NCI-H1694 treated with DMSO at 0.1 percent for 48 hours (cell line): ENCODE data around the gene GORASP1.

Source experiments
- DNase-seq: peaks from one replicate; lab custom pipeline; 2025; lab: John Stamatoyannopoulos, UW

GORASP1 gene

DNA sequence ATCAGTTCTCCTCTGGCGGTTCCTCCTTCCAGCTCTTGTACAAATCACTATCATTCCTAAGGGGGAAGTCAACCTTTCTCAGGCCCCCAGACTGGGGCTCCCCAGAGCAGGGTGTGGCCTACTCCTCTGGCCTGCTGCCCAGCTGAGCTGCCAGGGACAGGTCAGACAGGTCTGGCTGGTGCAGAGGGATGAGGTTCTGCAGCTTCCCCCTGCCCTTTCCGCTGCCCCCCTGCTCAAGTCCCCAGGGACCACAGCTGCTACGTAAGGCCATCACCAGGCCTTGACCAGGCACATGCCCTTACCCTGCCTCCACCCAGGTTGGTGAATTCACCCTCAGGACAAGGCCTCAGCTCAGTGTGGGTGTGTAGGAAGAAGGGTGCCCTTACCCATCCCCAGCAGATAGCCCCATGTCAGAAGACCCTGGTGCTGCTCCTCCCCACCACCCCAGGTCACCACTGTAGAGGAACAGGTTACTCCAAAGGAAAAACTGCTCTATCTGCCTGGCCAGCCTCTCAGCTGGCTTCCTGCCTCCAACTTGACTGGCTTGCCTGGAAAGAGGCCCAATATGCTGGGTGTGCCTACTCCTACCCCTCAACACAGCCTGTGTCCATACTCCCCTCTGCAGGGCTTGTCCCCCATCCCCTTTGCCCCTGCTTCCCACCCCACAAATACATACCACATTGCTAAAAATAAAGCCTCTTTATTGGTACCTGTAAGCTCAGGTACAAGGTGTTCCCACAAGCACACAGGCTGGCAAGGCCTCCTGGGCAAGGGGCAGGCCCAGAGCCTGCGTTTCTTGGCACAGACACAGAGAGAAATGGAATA lies 34.0 kb upstream of the GORASP1 start:
- DNase-seq = no peak

DNA sequence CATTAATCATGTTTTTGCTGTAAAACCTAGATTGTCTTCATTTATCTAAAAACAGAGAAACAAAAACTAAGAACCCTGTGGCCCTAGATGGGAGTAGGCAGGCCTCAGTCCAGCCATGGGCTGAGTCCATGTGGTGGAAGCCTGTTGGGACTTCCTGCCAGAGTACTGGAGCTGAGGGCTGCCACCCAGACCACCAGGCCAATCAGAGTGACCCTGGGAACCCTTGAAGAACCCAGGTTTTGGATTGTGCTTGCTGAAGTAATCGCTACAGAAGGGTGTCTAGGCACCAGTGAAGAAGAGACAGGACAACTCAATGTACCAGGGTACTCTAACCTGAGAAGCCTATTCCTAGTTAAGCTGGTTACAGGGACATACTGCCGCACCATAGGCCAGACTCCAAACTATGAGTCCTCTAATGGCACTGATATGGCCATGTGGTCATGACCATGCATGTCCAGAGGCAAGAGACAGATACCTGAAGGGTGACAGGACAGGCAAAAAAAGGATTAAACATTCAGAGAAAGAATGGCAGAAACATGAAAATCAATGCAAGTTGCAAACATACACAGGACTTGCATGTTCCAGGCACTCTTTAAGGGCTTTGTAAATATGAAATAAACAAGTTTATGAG lies 33.0 kb upstream of the GORASP1 start:
- DNase-seq = no peak

DNA sequence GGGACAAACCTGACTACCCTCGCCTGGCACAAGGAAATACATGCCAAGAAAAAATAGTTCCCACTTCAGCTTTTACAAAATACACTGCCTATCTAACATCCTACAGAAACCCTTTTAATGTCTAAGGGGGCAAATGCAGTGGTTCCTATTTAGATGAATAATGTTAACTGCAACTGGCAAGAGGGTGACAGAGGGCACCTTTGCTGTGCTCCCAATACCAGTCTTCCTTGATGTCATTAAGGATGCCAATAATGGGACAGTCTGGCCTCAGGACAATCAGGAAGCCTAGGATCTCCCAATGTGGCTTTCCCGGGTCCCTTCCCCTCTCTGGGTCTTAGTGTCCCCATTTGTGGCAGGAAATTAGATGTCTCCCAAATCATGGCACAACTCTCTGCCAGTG lies 32.0 kb upstream of the GORASP1 start:
- DNase-seq = no peak

DNA sequence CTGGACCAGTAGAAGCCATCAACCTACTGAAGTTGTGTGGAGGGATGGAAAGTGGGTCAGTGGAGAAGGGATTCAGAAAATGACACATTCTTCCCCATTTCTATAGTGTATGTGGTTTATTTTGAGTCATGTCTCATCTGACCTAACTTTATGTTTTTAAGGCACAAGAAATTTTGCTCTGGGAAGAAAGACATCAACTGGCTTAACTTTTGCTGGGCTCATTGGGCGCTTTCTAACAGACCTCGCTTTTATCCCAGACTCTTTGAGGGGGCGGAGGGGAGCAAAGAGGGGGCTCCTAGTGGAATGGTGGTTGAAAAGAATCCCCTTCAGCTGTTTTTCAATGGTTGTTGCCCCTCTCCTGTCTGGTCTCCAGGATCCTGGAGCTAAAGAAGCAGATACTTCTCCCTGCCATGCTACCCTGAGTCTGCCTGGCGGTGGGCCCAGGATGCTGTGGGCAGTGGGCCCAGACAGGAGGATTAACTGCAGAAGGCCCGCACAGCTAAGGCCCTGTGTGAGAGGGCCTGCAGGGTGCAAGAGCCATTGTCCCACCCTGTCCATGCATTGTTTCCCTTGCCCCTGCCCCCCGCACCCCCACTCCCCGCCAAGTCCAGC lies 31.5 kb upstream of the GORASP1 start:
- no peak for DNase-seq

DNA sequence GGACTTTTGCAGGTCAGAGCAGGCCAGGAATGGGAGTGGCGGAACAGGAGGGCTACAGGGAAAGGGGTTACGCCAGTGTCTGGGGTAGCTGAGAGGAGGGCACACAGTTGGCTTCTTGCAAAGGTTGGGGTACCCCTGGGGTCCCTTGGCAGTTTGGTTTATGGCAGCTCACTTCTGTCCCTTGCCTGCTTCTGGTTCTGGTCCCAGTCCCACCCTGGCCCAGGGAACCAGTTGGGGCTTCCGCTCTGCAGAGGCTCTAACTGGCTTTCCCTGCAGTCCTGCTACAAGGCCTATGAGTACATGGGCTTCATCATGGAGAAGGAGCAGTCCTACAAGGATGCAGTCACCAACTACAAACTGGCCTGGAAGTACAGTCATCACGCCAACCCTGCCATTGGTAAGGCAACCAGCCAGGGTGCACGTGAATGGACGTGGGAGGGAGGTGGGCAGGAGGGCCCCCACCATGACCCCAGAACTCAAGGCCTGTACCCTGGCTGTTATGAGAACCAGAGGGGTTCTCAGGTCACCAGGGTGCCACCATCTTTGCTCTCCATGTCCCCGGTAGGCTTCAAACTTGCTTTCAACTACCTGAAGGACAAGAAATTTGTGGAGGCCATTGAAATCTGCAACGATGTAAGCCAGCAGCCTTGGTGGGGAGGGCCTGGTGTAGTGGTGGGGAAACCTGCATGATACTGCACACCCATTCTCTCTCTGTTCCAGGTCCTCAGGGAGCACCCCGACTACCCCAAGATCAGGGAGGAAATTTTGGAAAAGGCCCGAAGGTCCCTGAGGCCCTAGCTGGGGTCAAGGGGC lies 30.8 kb upstream of the GORASP1 start:
- DNase-seq = no peak

DNA sequence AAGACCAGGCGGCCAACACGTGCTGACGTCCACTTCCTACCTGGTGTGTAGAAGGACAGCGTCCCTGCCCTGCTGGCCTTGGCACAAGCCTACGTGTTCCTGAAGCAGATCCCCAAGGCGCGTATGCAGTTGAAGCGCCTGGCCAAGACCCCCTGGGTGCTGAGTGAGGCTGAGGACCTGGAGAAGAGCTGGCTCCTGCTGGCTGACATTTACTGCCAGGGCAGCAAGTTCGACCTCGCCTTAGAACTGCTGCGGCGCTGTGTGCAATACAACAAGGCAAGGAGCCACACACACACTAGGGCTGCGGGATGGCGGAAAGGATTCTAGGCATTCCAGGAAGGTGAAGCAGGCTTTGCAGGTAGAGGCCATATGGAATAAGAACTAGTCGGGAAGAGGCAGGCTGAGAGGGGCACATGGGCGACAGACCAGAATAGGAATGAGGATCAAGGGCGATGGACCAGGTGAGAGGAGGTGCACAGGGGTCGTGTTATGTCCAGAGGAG lies 30.1 kb upstream of the GORASP1 start:
- DNase-seq = no peak

DNA sequence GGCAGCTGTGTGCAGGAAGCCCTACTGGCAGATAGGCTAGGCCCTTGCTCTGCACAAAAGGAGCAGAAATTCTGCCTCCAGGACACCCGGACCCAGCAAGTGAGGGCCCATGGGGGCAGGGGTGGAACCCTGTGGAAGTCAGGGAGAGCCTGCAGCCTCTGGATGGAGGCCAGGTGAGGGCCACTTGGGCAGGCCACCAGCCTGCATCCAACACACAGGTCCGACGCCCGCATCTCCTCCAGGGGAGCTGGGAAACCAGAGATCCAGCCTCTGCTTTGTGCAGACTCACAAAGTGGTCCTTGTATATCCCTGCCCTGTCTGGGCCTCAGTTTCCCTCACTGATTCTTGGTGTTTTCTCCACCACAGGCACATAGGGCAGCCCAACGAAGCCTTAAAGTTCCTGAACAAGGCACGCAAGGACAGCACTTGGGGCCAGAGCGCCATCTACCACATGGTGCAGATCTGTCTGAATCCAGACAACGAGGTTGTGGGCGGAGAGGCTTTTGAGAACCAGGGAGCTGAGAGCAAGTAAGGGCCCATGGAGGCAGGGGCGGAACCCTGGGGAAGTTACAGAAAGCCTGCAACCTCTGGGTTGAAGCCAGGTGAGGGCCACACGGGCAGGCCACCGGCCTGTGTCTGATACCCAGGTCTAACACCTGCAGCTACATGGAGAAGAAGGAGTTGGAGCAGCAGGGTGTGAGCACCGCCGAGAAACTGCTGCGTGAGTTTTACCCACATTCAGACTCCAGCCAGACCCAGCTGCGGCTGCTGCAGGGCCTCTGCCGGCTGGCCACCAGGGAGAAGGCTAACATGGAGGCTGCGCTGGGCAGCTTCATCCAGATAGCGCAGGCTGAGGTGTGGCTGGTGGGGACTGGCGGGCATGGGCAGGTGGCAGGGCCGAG lies 29.4 kb upstream of the GORASP1 start:
- DNase-seq = no peak

DNA sequence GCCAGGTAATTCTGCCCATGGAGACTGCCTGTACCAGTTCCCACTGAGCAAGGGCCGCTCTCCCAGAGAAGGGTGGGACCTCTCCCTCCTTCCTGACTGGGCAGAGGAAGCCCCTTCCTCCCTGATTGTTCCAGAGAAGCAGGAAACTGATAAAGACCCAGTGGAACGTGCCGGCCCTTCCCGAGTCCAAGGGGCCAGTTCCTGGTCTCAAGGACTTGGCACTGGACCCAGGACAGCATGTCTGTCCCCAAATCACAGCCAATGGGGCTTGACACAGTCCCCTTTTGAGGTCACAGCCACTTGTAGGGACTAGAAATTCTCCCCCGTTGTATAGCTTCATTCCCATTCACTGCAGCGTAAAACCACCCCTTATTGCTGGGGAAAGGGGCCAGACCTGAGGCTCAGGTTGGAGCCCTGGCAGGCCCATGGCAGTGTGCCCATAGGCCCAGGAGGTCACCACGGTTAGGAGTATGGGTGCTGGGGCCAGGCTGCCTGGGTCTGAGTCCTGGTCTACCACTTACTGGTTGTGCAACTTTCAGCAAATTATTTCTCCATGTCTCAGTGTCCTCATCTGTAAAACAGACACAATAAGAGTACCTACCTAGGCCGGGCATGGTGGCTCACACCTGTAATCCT lies 27.9 kb upstream of the GORASP1 start:
- no peak for DNase-seq

DNA sequence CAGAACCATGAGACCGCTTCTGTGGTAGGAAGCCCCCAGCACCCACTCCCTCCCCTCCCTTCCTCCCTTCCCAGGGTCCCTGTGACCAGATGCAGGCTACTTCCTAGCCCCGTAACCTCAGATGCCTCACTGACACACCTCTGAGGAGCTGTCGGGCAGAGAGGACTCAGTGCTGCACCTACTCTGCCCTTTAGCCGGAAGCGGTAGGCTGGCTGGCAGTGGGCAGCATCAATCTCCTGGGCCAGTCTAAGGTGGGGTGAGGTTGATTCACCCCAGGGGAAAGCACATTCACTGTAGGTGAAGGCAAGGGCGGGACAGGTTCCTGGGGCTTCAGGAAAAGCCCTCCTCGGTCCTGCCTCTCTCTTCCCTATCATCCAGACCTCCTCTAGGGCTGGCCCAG lies 26.9 kb upstream of the GORASP1 start:
- no peak for DNase-seq

DNA sequence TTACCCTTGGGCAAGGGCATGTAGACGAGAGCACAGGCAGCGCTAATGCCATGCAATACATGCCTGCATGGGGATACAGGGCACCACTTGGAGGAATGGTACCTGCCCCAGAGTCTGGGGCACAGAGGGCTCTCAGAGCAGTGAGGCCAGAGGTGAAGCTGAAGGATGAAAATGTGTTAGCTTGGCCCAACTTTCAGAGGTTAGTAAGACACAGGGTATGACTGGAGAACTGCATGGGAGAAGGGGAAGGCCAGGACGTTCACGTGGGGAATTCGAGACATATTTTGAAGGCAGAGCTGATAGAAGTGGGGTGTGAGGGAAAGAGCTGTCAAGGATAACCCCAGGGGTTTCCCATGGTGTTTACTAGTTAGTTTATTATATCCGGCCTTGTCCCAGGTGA lies 26.4 kb upstream of the GORASP1 start:
- no peak for DNase-seq

DNA sequence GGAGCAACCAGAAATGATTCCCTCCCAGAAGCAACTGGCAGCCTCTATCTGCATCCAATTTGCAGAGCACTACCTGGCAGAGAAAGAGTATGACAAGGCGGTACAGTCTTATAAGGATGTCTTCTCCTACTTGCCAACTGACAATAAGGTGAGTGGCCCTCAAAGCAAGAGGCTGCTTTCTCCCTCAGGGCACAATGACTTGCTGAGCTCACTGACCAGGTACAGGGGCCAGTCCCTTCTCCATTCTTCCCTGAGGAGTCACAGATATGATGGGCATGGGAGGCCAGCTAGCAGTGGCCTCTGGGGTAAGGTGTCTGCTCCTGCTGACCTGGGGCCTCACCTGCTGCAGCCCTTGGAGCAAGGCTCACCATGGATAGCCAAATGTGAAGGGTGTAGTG lies 25.7 kb upstream of the GORASP1 start:
- DNase-seq = no peak

DNA sequence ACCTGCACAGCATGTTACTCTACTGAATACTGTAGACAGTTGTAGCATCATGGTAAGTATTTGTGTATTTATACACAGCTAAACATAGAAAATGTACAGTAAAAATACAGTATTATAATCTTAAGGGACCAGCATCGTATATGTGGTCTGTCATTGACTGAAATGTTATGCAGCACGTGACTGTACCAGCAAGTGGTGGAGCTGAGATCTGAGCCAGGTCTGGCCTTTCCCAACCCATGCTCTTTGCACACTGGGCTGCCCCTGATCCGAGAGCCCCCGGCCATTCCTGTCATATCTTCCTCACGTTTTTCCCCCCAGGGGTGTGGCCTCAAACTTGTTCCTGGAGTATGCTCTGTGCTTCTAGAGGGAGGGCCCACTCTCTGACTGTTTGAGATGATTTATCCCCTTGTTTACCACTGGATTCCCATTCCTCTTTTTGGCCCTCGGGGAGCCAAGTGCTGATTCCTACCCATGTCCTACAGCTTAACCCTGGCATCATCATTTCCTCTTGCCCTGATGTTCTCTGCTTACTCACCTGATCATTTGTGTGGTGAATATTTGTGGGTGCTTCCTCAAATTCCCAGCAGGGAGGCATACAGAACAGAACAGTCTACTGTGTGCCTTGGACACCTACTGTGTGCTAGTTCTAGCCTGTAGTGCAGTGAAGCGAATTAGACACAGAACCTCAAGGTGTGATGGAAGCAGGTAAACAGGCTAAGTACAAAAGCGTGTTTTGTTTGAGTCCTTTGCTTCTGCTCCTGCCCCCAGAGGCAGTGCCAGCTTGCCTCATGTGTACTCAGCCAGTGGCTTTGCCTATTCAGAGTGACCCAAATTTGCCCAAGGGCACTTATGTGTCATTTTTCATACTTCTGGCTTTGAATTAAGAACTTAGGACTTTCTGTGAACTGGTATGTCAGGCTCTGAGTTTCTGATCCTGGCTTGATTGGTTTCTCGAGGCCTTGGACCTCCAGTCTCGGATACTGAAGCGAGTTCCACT lies 25.0 kb upstream of the GORASP1 start:
- no peak for DNase-seq

DNA sequence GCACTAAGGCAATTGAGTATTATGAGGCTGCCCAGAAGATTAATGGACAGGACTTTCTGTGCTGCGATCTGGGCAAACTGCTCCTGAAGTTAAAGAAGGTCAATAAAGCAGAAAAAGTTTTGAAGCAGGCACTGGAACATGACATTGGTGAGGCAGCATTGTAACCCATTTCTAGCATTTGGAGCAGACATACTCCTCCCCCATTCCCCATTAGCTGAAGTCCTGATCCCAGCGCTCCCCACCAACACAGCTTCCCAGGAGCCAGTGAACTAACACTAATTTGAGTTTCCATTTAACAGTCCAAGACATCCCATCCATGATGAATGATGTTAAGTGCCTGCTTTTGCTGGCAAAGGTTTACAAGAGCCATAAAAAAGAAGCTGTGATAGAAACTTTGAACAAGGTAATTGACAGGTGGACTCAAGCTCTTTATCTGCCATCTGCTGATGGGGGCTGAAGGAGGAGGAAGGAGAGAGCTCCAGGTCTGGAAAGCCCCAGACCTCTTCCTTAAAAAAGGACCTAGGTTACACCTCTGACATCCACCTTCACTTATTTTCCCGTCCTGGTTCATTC lies 23.4 kb upstream of the GORASP1 start:
- DNase-seq = no peak

DNA sequence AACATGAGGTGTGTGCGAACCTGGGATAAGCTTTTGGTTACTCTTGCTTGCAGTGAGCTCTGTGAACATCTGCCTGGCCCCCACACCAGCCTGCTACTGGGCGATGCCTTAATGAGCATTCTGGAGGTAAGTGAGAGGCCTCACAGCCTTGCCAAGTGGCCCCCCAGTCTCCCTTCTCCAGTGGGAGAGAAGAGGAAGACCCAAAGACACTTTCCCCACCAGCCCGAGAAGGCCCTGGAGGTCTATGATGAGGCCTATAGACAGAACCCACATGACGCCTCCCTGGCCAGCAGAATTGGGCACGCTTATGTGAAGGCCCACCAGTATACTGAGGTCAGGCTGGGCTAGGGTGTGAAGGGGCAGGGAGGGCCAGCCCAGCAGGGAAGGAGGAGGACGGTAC lies 22.6 kb upstream of the GORASP1 start:
- DNase-seq = no peak

DNA sequence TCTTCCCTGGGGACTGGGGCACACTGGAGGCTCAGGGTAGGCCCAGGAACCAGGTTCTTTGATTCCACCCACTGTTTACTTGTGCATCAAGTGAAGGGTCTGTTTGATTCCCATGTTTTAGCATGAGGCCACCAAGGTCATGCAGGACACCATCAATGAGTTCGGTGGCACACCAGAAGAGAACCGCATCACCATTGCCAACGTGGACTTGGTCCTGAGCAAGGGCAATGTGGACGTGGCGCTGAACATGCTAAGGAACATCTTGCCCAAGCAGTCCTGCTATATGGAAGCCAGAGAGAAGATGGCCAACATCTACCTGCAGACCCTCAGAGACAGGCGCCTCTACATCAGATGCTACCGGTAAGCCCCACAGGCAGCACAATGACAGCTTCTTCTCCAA lies 21.5 kb upstream of the GORASP1 start:
- no peak for DNase-seq

DNA sequence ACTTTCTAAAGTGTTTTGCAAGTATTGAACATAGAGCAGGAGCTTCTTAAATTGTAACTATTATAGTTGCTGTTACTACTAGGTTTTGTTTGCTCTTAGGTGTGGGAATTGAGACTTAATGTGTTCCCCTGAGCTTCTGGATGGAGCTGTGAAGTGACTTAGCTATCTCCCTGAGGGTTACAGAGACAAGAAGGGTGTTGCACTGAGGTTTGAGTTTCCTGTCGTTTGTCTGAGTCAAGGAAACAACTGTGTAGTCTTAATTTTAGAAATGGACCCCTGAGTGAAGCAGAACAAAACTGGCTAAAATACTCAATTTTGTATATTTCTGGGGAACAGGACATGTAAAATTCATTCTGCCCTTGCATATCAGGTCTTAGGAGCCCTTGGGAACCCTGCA lies 20.5 kb upstream of the GORASP1 start:
- no peak for DNase-seq

DNA sequence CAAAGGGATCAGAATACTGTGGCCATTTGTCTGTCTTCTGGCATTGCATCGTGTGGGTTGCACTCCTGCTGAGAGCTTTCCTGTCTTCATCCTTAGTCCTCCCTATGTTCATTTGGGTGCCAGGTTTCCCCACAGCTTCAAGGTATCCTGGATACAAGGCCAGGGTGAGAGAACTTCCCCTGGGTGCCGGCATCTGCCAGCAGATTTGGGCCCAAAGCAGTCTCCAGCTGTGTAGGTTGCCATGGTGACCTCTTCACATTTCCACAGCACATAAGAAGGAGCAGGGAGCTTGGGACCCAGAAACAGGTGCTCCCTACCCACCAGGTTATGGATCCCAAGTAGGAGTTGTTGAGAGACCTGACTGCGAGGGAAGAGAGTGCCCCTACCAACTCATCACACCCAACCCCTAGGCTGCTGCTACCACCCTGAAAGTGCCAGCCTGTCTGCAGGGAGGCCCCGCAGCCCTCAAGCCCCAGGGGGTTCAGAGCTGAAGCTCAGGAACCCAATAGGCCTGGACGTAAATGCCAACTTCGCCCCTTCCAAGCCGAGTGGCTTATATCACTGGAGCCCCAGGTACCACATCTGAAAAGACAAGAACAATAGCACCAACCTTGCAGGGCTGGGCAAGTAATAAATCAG lies 20.0 kb upstream of the GORASP1 start:
- DNase-seq = no peak

DNA sequence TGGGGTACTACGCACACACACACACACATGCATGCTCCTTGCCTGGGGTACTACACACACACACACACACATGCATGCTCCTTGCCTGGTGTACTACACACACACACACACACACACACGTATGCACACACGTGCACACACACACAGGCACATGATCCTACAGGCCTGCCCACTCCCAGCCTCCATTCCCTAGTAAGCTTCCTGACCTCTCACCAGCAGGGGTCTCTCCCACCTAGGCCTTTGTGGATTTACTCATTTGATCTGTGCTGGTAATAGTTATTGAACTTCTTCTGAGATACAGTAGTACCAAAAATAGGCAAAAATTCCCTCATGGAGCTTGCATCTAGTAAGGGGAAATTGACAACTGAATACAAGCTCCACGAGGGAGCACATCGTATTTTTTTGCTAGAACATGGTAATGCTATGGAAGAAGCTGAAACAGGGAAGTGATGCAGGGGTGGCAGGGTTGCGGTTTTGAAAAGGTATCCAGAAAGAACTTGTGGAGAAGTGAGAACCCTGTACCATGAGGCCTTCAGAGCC lies 19.2 kb upstream of the GORASP1 start:
- DNase-seq = no peak
